HEK293 (cell line): Measurements from ENCODE around the gene MRS2.

Source experiments
- CTCF ChIA-PET: fragments of 350-600 bp; formaldehyde crosslinking; extraction: SDS; loops from one replicate; lab custom pipeline; 2021; ENCODE audit warnings: antibody characterized with exemption; lab: Yijun Ruan, JAX
- POLR2A ChIA-PET: fragments of 300-600 bp; formaldehyde crosslinking; extraction: SDS; loops from one replicate; lab custom pipeline; 2020; ENCODE audit warnings: antibody characterized with exemption, inconsistent platforms; lab: Yijun Ruan, JAX
- H3K27ac ChIP-seq: fragments of 200-500 bp; sonication (Bioruptor generic); 2 replicates; pipeline ENCODE4 v1.5.1; 2014; ENCODE audit warnings: low read depth, low read length, control low read depth, inconsistent platforms; ENCODE audit errors: extremely low read depth
- H3K36me3 ChIP-seq, 2 experiments: fragments of 200-500 bp in 1 of 2; sonication (Bioruptor generic) in 1 of 2; 1 replicate in 1 of 2; 2 replicates in 1 of 2; pipeline ENCODE4 v1.5.1; 2014 to 2017; ENCODE audit warnings: inconsistent platforms in 2 of 2, low read length in 2 of 2; ENCODE audit not compliant: control insufficient read depth in 2 of 2, insufficient read depth in 1 of 2
- H3K4me1 ChIP-seq: fragments of 200-500 bp; sonication (Bioruptor generic); 2 replicates; pipeline ENCODE4 v1.5.1; 2014; ENCODE audit warnings: mild to moderate bottlenecking, low read length, inconsistent platforms; ENCODE audit not compliant: control insufficient read depth, insufficient read depth
- H3K4me3 ChIP-seq: 2 replicates; pipeline ENCODE4 v1.5.1; 2011; ENCODE audit warnings: low read depth, mild to moderate bottlenecking, control low read depth, low read length, moderate library complexity
- H3K9me3 ChIP-seq: fragments of 200-500 bp; sonication (Bioruptor generic); 2 replicates; pipeline ENCODE4 v1.5.1; 2014; ENCODE audit warnings: low read depth, low read length, inconsistent platforms; ENCODE audit not compliant: control insufficient read depth, insufficient read depth
- GLIS2 ChIP-seq: fragments of 450-650 bp; formaldehyde crosslinking; IDR thresholded peaks from 2 replicates; pipeline ENCODE4 v1.5.1; 2016; ENCODE audit warnings: missing biosample characterization, missing genetic modification characterization
- KLF7 ChIP-seq: fragments of 450-650 bp; formaldehyde crosslinking; IDR thresholded peaks from 2 replicates; pipeline ENCODE4 v1.5.1; 2016; ENCODE audit warnings: missing biosample characterization, missing genetic modification characterization, borderline replicate concordance
- PATZ1 ChIP-seq: fragments of 450-650 bp; formaldehyde crosslinking; IDR thresholded peaks from 2 replicates; pipeline ENCODE4 v1.5.1; 2016; ENCODE audit warnings: missing biosample characterization, missing genetic modification characterization
- REST ChIP-seq: fragments of 450-650 bp; formaldehyde crosslinking; IDR thresholded peaks from 2 replicates; pipeline ENCODE4 v1.5.1; 2016; ENCODE audit warnings: missing biosample characterization, missing genetic modification characterization
- ZBTB20 ChIP-seq: fragments of 450-650 bp; formaldehyde crosslinking; IDR thresholded peaks from 2 replicates; pipeline ENCODE4 v1.5.1; 2016; ENCODE audit warnings: missing biosample characterization, missing genetic modification characterization
- ZBTB44 ChIP-seq: fragments of 450-650 bp; IDR thresholded peaks from 2 replicates; pipeline ENCODE4 v1.5.1; 2018; ENCODE audit warnings: missing biosample characterization, mild to moderate bottlenecking, missing genetic modification characterization
- ZBTB48 ChIP-seq: fragments of 450-650 bp; formaldehyde crosslinking; IDR thresholded peaks from 2 replicates; pipeline ENCODE4 v1.5.1; 2016; ENCODE audit warnings: missing biosample characterization, missing genetic modification characterization
- ZBTB6 ChIP-seq: fragments of 450-650 bp; formaldehyde crosslinking; IDR thresholded peaks from 2 replicates; pipeline ENCODE4 v1.5.1; 2017; ENCODE audit warnings: missing biosample characterization, missing genetic modification characterization
- ZEB2 ChIP-seq: fragments of 450-650 bp; formaldehyde crosslinking; IDR thresholded peaks from 2 replicates; pipeline ENCODE4 v1.5.1; 2016; ENCODE audit warnings: missing biosample characterization, missing genetic modification characterization
- ZFP69B ChIP-seq: fragments of 450-650 bp; formaldehyde crosslinking; IDR thresholded peaks from 2 replicates; pipeline ENCODE4 v1.5.1; 2016; ENCODE audit warnings: missing biosample characterization, missing genetic modification characterization
- ZNF335 ChIP-seq: fragments of 450-650 bp; formaldehyde crosslinking; conservative IDR thresholded peaks from 2 replicates; pipeline ENCODE4 v1.5.1; 2016; ENCODE audit warnings: missing biosample characterization, missing genetic modification characterization
- ZNF366 ChIP-seq: fragments of 450-650 bp; formaldehyde crosslinking; conservative IDR thresholded peaks from 2 replicates; pipeline ENCODE4 v1.5.1; 2016; ENCODE audit warnings: missing biosample characterization, missing genetic modification characterization
- ZNF391 ChIP-seq: fragments of 450-650 bp; formaldehyde crosslinking; IDR thresholded peaks from 2 replicates; pipeline ENCODE4 v1.5.1; 2016; ENCODE audit warnings: low read depth, missing biosample characterization, missing genetic modification characterization, borderline replicate concordance
- ZNF394 ChIP-seq: fragments of 450-650 bp; formaldehyde crosslinking; IDR thresholded peaks from 2 replicates; pipeline ENCODE4 v1.5.1; 2016; ENCODE audit warnings: missing biosample characterization, missing genetic modification characterization, mild to moderate bottlenecking, moderate library complexity, borderline replicate concordance
- ZNF398 ChIP-seq: fragments of 450-650 bp; formaldehyde crosslinking; IDR thresholded peaks from 2 replicates; pipeline ENCODE4 v1.5.1; 2017; ENCODE audit warnings: missing biosample characterization, missing genetic modification characterization
- ZNF529 ChIP-seq: fragments of 450-650 bp; formaldehyde crosslinking; IDR thresholded peaks from 2 replicates; pipeline ENCODE4 v1.5.1; 2017; ENCODE audit warnings: missing genetic modification characterization, missing biosample characterization; ENCODE audit not compliant: insufficient replicate concordance
- ZNF596 ChIP-seq: fragments of 450-650 bp; IDR thresholded peaks from 2 replicates; pipeline ENCODE4 v1.5.0; 2018; ENCODE audit warnings: missing biosample characterization, mild to moderate bottlenecking, missing genetic modification characterization, moderate library complexity
- ZNF624 ChIP-seq: fragments of 450-650 bp; formaldehyde crosslinking; IDR thresholded peaks from 2 replicates; pipeline ENCODE4 v1.5.1; 2017; ENCODE audit warnings: missing biosample characterization, missing genetic modification characterization
- ZNF785 ChIP-seq: fragments of 450-650 bp; formaldehyde crosslinking; IDR thresholded peaks from 2 replicates; pipeline ENCODE4 v1.5.1; 2016; ENCODE audit warnings: missing biosample characterization, missing genetic modification characterization
- ZNF791 ChIP-seq: fragments of 450-650 bp; formaldehyde crosslinking; IDR thresholded peaks from 2 replicates; pipeline ENCODE4 v1.5.1; 2016; ENCODE audit warnings: missing biosample characterization, missing genetic modification characterization
- ZNF792 ChIP-seq: fragments of 450-650 bp; formaldehyde crosslinking; IDR thresholded peaks from 2 replicates; pipeline ENCODE4 v1.5.1; 2016; ENCODE audit warnings: missing biosample characterization, missing genetic modification characterization
- ZSCAN30 ChIP-seq: fragments of 450-650 bp; IDR thresholded peaks from 2 replicates; pipeline ENCODE4 v1.5.1; 2018; ENCODE audit warnings: missing biosample characterization, mild to moderate bottlenecking, missing genetic modification characterization, moderate library complexity
- ZSCAN5A ChIP-seq: fragments of 450-650 bp; formaldehyde crosslinking; IDR thresholded peaks from 2 replicates; pipeline ENCODE4 v1.5.1; 2016; ENCODE audit warnings: missing biosample characterization, missing genetic modification characterization

Gene MRS2

GRCh38 chr6:24359640-24360454 is 42.9 kb upstream of the MRS2 start:
- peaks cover 6% of the 10 kb centered on the region; the same call in 1 of the 2 replicates for H3K4me1 ChIP-seq
- CTCF ChIA-PET, result interaction anchor here (0.6 to 4.2 kb wide), 43 partner anchors 10 to 1459 kb away, joined by 3 to 68 read pairs (median 4); partner anchors contain the start of gene MRS2
- no peaks in the 10 kb centered on the region for H3K9me3 ChIP-seq
- H3K36me3 ChIP-seq, result no peaks in the 10 kb centered on the region
- peak overlapping the region; percentile 47; the same call in 1 of the 2 replicates for H3K27ac ChIP-seq
- H3K4me3 ChIP-seq, result peak overlapping the region; percentile 49
- POLR2A ChIA-PET, result interaction anchor here (0.5 to 1.6 kb wide), 5 partner anchors 15 to 76 kb away, joined by 3 to 8 read pairs (median 6); no protein-coding TSS in a partner anchor
- peak; percentile 92 for TF ChIP-seq GLIS2 (tag by site-specific recombination)
- peak; percentile 91 for TF ChIP-seq ZEB2 (tag by site-specific recombination)
- peak; percentile 18; the same call in 1 of the 2 replicates for TF ChIP-seq KLF7 (tag by site-specific recombination)
- 0 out of 2 replicates have a peak, but pooled peaks have one; percentile 18 for TF ChIP-seq ZNF624
- TF ChIP-seq ZNF391 (tag by site-specific recombination), result peak; percentile 45; the same call in 1 of the 2 replicates
- no peak for TF ChIP-seq ZNF785 (tag by site-specific recombination)
- TF ChIP-seq PATZ1, result peak; percentile 93
- TF ChIP-seq ZNF335 (tag by site-specific recombination), result peak; percentile 92
- peak; percentile 69; the same call in 1 of the 2 replicates for TF ChIP-seq ZBTB20 (tag by site-specific recombination)
- no peak for TF ChIP-seq ZNF529 (tag by site-specific recombination)
- TF ChIP-seq REST (tag by site-specific recombination), result 0 out of 2 replicates have a peak, but pooled peaks have one; percentile 5
- TF ChIP-seq ZFP69B, result peak; percentile 72; the same call in 1 of the 2 replicates
- peak; percentile 79; the same call in 1 of the 2 replicates for TF ChIP-seq ZSCAN5A (tag by site-specific recombination)
- peak; percentile 24; the same call in 1 of the 2 replicates for TF ChIP-seq ZNF596 (tag by site-specific recombination)
- peak; percentile 11; the same call in 1 of the 2 replicates for TF ChIP-seq ZBTB44 (tag by site-specific recombination)
- peak; percentile 85 for TF ChIP-seq ZSCAN30 (tag by site-specific recombination)
- peak; percentile 99 for TF ChIP-seq ZNF792 (tag by site-specific recombination)
- no peak for TF ChIP-seq ZBTB6 (tag by site-specific recombination)
- peak; percentile 73 for TF ChIP-seq ZNF398
- TF ChIP-seq ZNF394 (tag by site-specific recombination), result peak; percentile 47; the same call in 1 of the 2 replicates
- no peak for TF ChIP-seq ZNF791
- peak; percentile 95 for TF ChIP-seq ZNF366 (tag by site-specific recombination)
- peak; percentile 95 for TF ChIP-seq ZBTB48 (tag by site-specific recombination)
